ENCODE data around the gene PAK6.
A peak's percentile ranks its signal among the peaks of the same experiment; 100 is the strongest.

Gene PAK6

GRCh38 chr15:40238532-40239403, at the start of gene PAK6:
TSS of gene PAK6 (plus strand) at chr15:40239063. CDS start at chr15:40264786, 25,723 bp downstream.
- H3K4me3 ChIP-seq (ENCODE audit: low read depth in 1 of 2, low read length in 2 of 2): peak within 1 kb of the TSS; percentile 11 to 44
- H3K27ac ChIP-seq (ENCODE audit: low read length): no peak within 1 kb of the TSS
- no peaks in the 10 kb centered on the region for H3K27me3 ChIP-seq (ENCODE audit: low read depth, low read length)
- H3K9me3 ChIP-seq (ENCODE audit: control insufficient read depth in 1 of 2, low read length in 2 of 2): no peaks in the 10 kb centered on the region
- peaks cover 0 to 10% of the 10 kb centered on the region in 2 donors for H3K4me1 ChIP-seq (ENCODE audit: control insufficient read depth in 1 of 2, insufficient read depth in 2 of 2, low read length in 2 of 2)
- H3K36me3 ChIP-seq (ENCODE audit: control insufficient read depth in 1 of 2, insufficient read depth in 2 of 2, low read length in 2 of 2): no peaks in the 10 kb centered on the region

GRCh38 chr15:40190591-40190990, 48.3 kb upstream of the PAK6 start:
- Histone ChIP-seq H3K36me3 (ENCODE audit: control insufficient read depth in 1 of 2, insufficient read depth in 2 of 2, low read length in 2 of 2) (no peaks in the 10 kb centered on the region), H3K27ac (ENCODE audit: low read length) (no peak overlapping the region), H3K27me3 (ENCODE audit: low read depth, low read length) (no peaks in the 10 kb centered on the region), H3K9me3 (ENCODE audit: control insufficient read depth in 1 of 2, low read length in 2 of 2) (no peaks in the 10 kb centered on the region), H3K4me3 (ENCODE audit: low read depth in 1 of 2, low read length in 2 of 2) (no peak overlapping the region), H3K4me1 (ENCODE audit: control insufficient read depth in 1 of 2, insufficient read depth in 2 of 2, low read length in 2 of 2) (no peaks in the 10 kb centered on the region)

GRCh38 chr15:40192942-40193341, 45.9 kb upstream of the PAK6 start:
- Histone ChIP-seq H3K27ac (ENCODE audit: low read length) (no peak overlapping the region), H3K4me1 (ENCODE audit: control insufficient read depth in 1 of 2, insufficient read depth in 2 of 2, low read length in 2 of 2) (no peaks in the 10 kb centered on the region), H3K36me3 (ENCODE audit: control insufficient read depth in 1 of 2, insufficient read depth in 2 of 2, low read length in 2 of 2) (no peaks in the 10 kb centered on the region), H3K4me3 (ENCODE audit: low read depth in 1 of 2, low read length in 2 of 2) (no peak overlapping the region), H3K9me3 (ENCODE audit: control insufficient read depth in 1 of 2, low read length in 2 of 2) (no peaks in the 10 kb centered on the region), H3K27me3 (ENCODE audit: low read depth, low read length) (no peaks in the 10 kb centered on the region)

GRCh38 chr15:40197434-40197833, 41.4 kb upstream of the PAK6 start:
- H3K4me1 ChIP-seq (ENCODE audit: control insufficient read depth in 1 of 2, insufficient read depth in 2 of 2, low read length in 2 of 2): no peaks in the 10 kb centered on the region
- no peaks in the 10 kb centered on the region for H3K9me3 ChIP-seq (ENCODE audit: control insufficient read depth in 1 of 2, low read length in 2 of 2)
- H3K27me3 ChIP-seq (ENCODE audit: low read depth, low read length): no peaks in the 10 kb centered on the region
- no peaks in the 10 kb centered on the region for H3K36me3 ChIP-seq (ENCODE audit: control insufficient read depth in 1 of 2, insufficient read depth in 2 of 2, low read length in 2 of 2)
- no peak overlapping the region for H3K4me3 ChIP-seq (ENCODE audit: low read depth in 1 of 2, low read length in 2 of 2)
- no peak overlapping the region for H3K27ac ChIP-seq (ENCODE audit: low read length)

- no peaks in the 10 kb centered on the region for H3K27me3 ChIP-seq (ENCODE audit: low read depth, low read length)
- no peak overlapping the region for H3K4me3 ChIP-seq (ENCODE audit: low read depth in 1 of 2, low read length in 2 of 2)
- no peaks in the 10 kb centered on the region for H3K4me1 ChIP-seq (ENCODE audit: control insufficient read depth in 1 of 2, insufficient read depth in 2 of 2, low read length in 2 of 2)
- no peaks in the 10 kb centered on the region for H3K36me3 ChIP-seq (ENCODE audit: control insufficient read depth in 1 of 2, insufficient read depth in 2 of 2, low read length in 2 of 2)
- no peak overlapping the region for H3K27ac ChIP-seq (ENCODE audit: low read length)
- no peaks in the 10 kb centered on the region for H3K9me3 ChIP-seq (ENCODE audit: control insufficient read depth in 1 of 2, low read length in 2 of 2)
These were observed 40.3 kb upstream of the PAK6 start for GRCh38 chr15:40198355-40199085.

GRCh38 chr15:40204100-40204499, 34.8 kb upstream of the PAK6 start:
- Histone ChIP-seq H3K27ac (ENCODE audit: low read length) (no peak overlapping the region), H3K4me3 (ENCODE audit: low read depth in 1 of 2, low read length in 2 of 2) (no peak overlapping the region), H3K36me3 (ENCODE audit: control insufficient read depth in 1 of 2, insufficient read depth in 2 of 2, low read length in 2 of 2) (no peaks in the 10 kb centered on the region), H3K27me3 (ENCODE audit: low read depth, low read length) (no peaks in the 10 kb centered on the region), H3K4me1 (ENCODE audit: control insufficient read depth in 1 of 2, insufficient read depth in 2 of 2, low read length in 2 of 2) (no peaks in the 10 kb centered on the region), H3K9me3 (ENCODE audit: control insufficient read depth in 1 of 2, low read length in 2 of 2) (no peaks in the 10 kb centered on the region)

GRCh38 chr15:40217166-40217824, 21.6 kb upstream of the PAK6 start:
- Histone ChIP-seq H3K4me1 (ENCODE audit: control insufficient read depth in 1 of 2, insufficient read depth in 2 of 2, low read length in 2 of 2) (no peaks in the 10 kb centered on the region), H3K27ac (ENCODE audit: low read length) (no peak overlapping the region), H3K9me3 (ENCODE audit: control insufficient read depth in 1 of 2, low read length in 2 of 2) (no peaks in the 10 kb centered on the region), H3K27me3 (ENCODE audit: low read depth, low read length) (no peaks in the 10 kb centered on the region), H3K4me3 (ENCODE audit: low read depth in 1 of 2, low read length in 2 of 2) (no peak overlapping the region), H3K36me3 (ENCODE audit: control insufficient read depth in 1 of 2, insufficient read depth in 2 of 2, low read length in 2 of 2) (no peaks in the 10 kb centered on the region)

GRCh38 chr15:40219801-40220200, 19.1 kb upstream of the PAK6 start:
- Histone ChIP-seq H3K27me3 (ENCODE audit: low read depth, low read length) (no peaks in the 10 kb centered on the region), H3K9me3 (ENCODE audit: control insufficient read depth in 1 of 2, low read length in 2 of 2) (no peaks in the 10 kb centered on the region), H3K27ac (ENCODE audit: low read length) (no peak overlapping the region), H3K36me3 (ENCODE audit: control insufficient read depth in 1 of 2, insufficient read depth in 2 of 2, low read length in 2 of 2) (no peaks in the 10 kb centered on the region), H3K4me1 (ENCODE audit: control insufficient read depth in 1 of 2, insufficient read depth in 2 of 2, low read length in 2 of 2) (no peaks in the 10 kb centered on the region), H3K4me3 (ENCODE audit: low read depth in 1 of 2, low read length in 2 of 2) (no peak overlapping the region)

GRCh38 chr15:40222131-40222530, 16.7 kb upstream of the PAK6 start:
- Histone ChIP-seq H3K4me3 (ENCODE audit: low read depth in 1 of 2, low read length in 2 of 2) (no peak overlapping the region), H3K36me3 (ENCODE audit: control insufficient read depth in 1 of 2, insufficient read depth in 2 of 2, low read length in 2 of 2) (no peaks in the 10 kb centered on the region), H3K9me3 (ENCODE audit: control insufficient read depth in 1 of 2, low read length in 2 of 2) (no peaks in the 10 kb centered on the region), H3K27ac (ENCODE audit: low read length) (no peak overlapping the region), H3K4me1 (ENCODE audit: control insufficient read depth in 1 of 2, insufficient read depth in 2 of 2, low read length in 2 of 2) (no peaks in the 10 kb centered on the region), H3K27me3 (ENCODE audit: low read depth, low read length) (no peaks in the 10 kb centered on the region)

- H3K36me3 ChIP-seq (ENCODE audit: control insufficient read depth in 1 of 2, insufficient read depth in 2 of 2, low read length in 2 of 2): no peaks in the 10 kb centered on the region
- no peaks in the 10 kb centered on the region for H3K27me3 ChIP-seq (ENCODE audit: low read depth, low read length)
- H3K4me1 ChIP-seq (ENCODE audit: control insufficient read depth in 1 of 2, insufficient read depth in 2 of 2, low read length in 2 of 2): no peaks in the 10 kb centered on the region
- H3K4me3 ChIP-seq (ENCODE audit: low read depth in 1 of 2, low read length in 2 of 2): no peak overlapping the region
- no peaks in the 10 kb centered on the region for H3K9me3 ChIP-seq (ENCODE audit: control insufficient read depth in 1 of 2, low read length in 2 of 2)
- no peak overlapping the region for H3K27ac ChIP-seq (ENCODE audit: low read length)
These were observed 12.1 kb upstream of the PAK6 start for GRCh38 chr15:40226736-40227135.

- Histone ChIP-seq H3K4me1 (ENCODE audit: control insufficient read depth in 1 of 2, insufficient read depth in 2 of 2, low read length in 2 of 2) (no peaks in the 10 kb centered on the region), H3K27me3 (ENCODE audit: low read depth, low read length) (no peaks in the 10 kb centered on the region), H3K4me3 (ENCODE audit: low read depth in 1 of 2, low read length in 2 of 2) (no peak overlapping the region), H3K9me3 (ENCODE audit: control insufficient read depth in 1 of 2, low read length in 2 of 2) (no peaks in the 10 kb centered on the region), H3K27ac (ENCODE audit: low read length) (no peak overlapping the region), H3K36me3 (ENCODE audit: control insufficient read depth in 1 of 2, insufficient read depth in 2 of 2, low read length in 2 of 2) (no peaks in the 10 kb centered on the region)
These were observed 9.5 kb upstream of the PAK6 start for GRCh38 chr15:40229316-40229715.

All from muscle layer of duodenum (tissue), 2 donors.